ENCODE results near the gene IGLON5.
A peak's percentile ranks its signal among the peaks of the same experiment; 100 is the strongest.

Gene IGLON5

DNA sequence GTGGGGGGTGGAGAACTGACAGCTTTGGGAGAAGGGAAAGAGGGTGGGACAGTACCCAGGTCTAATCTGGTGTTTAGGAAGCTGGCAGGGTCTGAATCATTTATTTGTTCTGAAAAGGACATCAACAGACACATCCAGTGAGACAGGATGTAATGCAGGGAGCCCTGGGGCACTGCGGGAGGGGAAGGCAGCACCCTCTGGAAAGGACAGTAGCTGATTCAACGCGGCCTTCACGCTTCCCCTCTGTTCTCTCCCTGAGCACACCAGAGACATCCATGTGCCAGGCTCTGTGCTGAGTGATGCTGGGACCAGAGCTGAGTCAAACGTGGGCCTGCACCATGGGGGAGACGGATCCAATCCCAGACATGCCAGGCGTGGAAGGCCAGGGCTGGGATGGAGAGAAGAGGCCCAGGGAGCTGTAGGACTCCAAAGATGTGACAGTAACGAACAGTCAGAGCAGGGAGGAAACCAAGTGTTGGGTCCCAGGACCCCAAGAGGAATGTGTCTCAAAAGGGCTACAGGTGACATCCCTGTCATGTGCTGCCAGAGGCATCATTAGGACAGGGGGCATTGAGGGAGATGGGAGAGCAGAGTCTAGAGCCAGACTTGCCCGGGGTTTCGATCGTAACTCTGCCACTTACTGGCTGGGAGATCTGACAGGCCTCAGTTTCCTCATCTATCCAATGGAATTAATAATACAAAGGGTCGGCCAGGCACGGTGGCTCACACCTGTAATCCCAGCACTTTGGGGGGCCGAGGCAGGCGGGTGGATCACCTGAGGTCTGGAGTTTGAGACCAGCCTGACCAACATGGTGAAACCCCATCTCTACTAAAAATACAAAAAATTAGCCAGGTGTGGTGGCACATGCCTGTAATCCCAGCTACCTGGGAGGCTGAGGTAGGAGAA lies 53.0 kb downstream of the IGLON5 start:
- peak in 19 of 56 donors; percentile 3 to 59 (median 16) for DNase-seq

DNA sequence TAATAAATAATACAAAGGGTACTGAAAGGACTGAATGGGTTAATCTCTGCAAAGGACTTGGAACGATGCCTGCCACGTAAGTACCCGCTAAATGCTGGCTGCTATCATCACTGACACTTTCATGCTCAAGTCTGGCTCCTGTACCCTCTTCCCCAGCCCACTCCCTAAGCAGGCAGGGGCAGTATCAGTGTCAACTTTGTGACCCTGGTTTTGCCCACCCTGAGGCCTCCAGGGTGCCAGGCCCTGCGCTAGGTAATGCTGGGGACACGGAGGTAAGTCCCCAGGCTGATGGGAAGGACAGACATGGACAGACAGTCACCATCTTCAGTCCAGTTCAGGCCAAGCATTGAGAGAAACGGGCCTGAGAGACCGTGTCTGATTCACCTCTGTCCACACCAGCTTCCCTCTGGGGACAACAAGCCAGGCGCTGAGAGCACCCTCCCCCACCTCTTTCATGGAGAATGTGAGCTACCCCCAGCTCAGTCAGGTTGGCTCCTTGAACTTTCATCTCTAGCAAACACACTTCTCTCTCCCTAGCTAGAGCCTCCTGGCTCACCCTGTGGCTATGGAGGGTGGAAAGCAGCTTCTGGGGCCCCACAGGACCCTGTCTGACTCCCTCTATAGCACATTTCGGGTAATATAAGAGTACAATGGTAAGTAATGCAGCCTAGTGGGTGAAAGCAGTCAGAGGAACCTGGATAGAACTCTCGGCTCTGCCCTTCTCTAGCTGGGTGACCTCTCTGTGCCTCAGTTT lies 53.9 kb downstream of the IGLON5 start:
- peak in 27 of 56 donors; percentile 6 to 55 (median 28) for DNase-seq

DNA sequence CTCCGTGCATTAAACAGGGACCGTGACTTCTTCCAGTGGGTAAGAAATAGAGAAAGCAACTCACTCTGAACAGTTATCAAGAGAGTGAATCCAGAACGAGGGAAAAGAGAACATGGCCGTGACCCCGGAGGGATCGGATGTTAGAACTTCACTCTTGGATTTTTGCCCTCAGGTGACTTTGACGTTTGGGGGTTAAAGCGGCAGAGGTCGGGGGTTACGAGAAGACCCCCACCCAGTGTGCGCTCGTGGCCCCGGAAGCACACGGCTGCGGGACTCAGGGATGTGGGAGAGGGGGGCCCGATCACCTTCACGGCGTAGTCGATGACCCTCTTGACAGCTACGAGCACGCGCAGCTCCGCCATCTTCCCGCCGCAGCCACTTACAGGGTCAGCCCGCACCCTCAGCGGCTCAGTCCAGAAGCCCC lies 54.5 kb downstream of the IGLON5 start, which contains the start of gene ETFB:
ETFB (minus strand) TSS at position 424 of the 424 bp plus-strand sequence; CDS start at position 362, 62 bp downstream.
- peak in 1 of 56 donors; percentile 55 for DNase-seq

DNA sequence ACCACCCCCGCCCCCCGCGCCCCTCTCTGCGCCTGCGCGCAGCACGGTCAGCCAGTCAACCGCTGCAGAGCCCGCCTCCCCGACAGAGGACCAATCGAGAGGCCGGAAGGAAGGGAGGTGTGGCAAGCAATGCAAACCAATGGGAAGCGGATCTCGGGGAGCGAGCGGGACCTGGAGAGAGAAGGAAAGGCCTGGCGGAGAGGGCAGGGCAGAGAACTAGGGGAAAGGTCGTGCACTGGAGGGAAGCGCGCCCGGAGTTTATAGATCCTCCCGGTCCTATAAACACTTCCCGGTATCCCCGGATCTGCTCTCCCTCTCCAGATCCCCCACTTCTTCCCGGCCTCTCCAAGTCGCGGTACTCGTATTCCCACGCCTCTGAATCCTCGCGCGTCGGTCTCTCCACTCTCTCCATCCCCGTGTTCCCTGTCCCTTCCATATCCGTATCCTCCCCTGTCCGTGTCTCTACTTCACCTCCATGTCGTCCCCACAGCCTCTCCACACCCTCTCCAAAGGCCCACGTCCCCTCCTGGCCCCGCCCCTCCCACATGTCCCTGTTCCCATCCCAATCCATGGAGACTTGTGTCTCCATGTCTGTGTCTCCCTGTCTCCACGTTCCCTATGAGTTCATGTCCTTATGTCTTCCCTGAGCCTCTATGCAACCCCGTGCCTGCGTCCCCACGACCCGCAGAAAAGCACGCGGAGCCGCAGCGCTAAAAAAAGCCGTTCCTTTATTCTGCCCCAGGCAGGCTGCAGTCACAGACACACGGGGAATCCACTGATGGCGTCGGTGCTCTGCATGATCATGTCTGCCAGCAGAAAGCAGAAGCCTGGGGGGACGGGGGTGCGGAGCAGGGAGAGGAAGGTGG lies 55.2 kb downstream of the IGLON5 start:
- DNase-seq: peak; percentile 74 to 98 (median 96)

DNA sequence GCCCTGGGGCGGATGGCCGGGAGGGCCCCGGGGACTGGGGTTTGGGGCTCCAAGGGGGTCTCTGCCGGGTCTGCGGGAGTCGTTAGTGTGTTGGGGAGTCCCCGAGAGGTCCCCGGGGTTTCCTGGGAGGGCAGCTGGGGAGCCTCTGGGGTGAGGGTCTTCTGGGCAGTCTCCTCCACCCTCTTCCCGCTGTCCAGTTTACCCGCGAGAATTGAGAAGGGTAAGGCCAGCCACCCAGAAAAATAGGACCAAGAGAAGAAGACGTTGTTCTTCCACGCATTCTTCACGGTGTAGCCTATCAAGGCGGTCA lies 55.8 kb downstream of the IGLON5 start:
- peak in 7 of 56 donors; percentile 50 to 66 (median 60) for DNase-seq

DNA sequence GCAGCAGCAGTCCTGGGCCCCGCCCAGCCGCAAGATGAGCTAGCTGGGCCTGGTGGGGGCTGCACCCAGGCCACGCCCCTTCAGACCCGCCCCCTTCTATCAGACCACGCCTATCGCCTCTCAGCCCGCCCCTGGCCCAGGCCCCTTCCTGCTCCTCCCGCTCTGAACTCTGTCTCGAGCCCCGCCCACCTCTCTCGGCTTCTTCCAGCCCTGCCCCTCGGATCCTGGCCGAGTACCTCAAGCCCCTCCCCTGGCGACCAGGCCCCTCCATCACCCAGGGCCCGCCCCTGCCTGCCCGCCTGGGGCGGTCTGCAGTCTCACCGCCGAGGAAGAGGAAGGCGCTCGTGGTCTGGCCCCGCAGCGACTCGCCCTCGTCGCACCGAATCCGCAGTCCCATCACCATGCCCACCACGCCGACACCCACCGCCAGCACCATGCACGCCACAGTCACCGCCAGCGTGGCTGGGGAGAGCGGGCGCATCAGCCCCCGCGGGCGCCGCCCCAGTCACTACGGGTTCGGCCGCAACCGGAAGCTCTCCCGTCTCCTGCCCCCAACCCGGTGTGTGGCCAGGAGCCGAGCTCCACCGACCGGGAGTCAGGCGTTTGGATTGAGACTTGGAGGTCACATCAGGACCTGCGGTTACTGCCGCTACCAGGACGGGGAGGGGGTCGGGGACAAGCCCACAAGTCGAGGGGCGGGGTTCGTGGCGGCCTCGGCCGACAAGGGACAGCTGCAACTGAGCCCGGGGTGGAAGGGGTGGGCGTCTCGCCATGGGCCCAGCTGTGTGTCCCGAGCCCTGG lies 56.3 kb downstream of the IGLON5 start:
- DNase-seq: peak; percentile 73 to 100 (median 97)

DNA sequence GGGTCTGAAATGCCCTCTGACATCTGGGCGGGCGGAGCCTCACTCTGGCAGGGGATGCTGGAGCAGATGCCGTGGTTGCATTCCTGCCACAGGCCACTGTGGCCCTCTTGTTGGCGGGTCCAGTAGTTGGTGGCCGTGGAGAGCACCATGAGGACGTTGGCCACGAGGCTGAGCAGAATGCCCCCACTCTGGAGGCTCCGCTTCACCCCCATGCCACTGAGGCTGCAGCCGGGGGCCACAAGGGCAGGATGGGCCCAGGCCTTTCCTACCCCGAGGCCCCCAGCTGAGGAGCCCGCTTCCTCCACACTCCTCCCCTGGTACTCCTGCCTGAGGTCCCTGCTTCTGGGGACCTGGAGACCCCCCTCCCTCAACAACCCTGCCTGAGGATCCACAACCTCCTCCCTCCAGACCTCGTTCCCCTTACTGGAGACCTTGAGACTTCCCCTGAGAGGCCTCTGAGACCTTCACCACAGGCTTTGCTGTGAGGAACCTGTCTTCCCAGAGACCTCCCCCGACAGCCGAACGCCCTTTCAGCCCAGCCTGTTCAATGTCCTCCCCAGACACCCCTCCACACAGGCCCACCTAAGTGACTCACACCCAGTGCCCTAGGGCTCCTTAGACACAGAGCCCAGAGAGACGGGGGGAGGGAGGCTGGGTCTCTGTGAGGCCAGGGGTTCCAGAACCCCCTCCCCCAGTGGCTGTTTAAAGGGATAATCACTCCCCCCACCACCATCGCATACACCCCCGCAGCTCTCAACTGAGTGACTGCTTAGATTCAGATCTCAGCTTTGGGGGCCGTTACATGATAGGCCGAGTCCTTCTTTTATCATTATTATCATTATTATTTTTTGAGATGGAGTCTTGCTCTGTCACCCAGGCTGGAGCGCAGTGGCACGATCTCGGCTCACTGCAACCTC lies 57.2 kb downstream of the IGLON5 start, which contains the start of gene CLDND2:
CLDND2 (minus strand) TSS at position 638 of the 917 bp plus-strand sequence; CDS start at position 212, 426 bp downstream.
- peak in 2 of 56 donors; percentile 34 to 53 for DNase-seq

DNA sequence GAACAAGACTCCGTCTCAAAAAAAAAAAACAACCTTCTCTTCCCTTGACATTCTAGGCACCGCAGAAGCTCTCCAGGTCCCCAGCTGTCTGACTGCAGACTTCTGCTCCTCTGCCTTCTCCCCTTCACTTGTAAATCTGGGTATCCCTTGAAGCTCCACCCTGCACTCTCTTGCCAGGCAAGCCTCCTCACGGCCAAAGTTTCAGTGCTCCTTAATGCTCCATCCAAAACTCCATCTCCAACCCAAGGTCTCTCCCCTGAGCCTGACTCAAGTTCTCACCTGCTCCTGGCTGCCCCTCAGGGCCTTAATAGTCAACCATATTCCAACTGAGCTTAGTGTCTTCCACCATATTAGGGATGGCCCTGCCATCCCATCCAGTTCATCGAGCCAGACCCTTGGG lies 58.8 kb downstream of the IGLON5 start:
- DNase-seq: no peak

DNA sequence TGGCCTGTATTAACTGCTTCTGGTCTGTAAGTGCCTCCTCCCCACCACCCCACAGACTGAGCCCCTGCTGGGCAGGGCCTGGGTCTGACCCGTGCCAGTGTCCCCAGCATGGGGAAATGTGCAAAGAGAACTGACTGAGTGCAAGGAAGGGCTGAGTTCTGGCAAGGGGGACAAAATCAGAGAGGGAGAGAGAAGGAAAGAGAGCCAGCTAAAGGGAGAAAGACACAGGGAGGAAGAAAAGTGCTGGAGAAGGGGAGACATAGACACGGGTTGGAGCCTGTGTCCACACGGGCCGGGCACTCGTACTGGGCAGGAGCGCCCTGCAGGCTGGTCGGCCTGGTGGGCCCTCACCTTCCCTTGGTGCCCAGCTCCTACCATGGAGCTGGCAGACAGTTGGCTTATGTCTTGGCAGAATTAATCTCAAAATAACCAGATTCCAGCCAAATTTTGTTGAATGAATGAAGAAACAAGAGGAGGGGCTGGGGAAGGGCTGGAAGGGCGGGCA lies 59.8 kb downstream of the IGLON5 start:
- DNase-seq: no peak

DNA sequence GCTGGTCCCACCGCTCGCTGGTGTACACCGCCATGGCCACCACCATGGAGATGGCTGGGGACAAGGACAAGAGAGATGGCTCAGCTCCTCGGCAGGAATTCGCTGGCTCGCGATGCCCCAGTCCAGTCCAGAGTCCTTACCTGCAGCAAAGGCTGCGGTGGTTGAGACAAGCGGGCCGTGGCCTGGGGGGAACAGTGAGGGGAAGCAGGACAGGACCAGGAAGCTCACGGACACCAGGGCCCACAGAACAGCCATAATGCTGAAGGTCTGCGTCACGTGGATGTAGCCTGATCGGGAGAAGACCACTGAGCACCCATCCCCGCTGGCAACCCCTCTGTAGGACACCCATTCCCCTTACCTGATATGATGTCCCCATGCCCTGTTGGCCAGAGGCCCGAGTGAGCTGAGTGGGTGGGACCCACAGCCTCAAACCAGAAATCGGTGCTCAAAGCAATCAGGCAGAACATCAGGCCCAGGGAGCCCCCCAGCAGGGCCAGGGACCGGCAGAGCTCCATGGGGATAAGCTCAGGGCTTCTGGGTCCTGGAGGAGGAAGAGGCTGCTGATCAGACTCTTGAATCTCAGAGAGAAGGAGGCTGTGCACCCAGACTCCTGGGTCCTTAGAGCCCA lies 60.7 kb downstream of the IGLON5 start:
- DNase-seq: no peak

DNA sequence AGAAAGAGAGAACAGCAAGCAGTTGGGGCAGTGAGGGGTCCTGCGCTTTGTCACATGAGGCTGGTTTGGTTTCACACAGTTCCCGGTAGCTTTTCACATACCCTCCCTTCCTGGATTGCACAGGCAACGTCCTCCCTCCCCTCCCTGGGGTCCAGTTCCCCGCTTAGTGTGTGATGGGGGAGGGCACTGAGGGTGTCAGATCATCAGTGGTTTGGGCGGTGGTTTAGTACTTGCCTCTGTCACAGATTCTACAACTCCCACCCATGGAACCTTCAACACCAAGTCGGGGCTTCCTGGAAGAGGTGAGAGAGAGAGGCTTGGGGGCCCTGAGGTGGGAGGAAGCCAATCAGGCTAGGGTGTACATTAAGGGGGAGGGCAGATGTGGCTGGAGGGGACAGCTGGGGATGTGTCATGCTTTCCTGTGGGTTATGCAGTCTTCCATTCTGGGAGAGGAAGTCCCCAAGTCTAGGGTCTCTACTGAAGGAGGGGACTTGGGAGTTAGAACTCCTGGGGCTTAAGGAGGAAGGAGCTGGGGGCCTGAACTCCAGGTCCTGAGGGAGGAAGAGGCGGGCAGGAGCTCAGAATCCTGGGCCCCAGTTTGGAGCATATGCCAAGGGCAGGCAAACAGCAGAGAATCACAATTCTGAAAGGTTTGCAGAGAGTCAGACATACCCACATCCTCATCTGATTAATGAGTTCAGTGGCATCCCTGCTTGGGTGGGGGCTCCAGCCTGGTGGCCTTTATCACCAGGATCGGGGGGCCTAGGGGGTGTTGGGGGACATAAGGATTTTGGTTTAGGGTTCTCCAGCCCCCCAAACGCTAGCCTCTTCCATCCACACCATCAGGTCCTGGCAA lies 61.4 kb downstream of the IGLON5 start, which contains the start of gene NKG7:
NKG7 (minus strand) TSS at position 6 of the 856 bp plus-strand sequence. CDS start 119 bp downstream, outside the sequence.
- no peak for DNase-seq

DNA sequence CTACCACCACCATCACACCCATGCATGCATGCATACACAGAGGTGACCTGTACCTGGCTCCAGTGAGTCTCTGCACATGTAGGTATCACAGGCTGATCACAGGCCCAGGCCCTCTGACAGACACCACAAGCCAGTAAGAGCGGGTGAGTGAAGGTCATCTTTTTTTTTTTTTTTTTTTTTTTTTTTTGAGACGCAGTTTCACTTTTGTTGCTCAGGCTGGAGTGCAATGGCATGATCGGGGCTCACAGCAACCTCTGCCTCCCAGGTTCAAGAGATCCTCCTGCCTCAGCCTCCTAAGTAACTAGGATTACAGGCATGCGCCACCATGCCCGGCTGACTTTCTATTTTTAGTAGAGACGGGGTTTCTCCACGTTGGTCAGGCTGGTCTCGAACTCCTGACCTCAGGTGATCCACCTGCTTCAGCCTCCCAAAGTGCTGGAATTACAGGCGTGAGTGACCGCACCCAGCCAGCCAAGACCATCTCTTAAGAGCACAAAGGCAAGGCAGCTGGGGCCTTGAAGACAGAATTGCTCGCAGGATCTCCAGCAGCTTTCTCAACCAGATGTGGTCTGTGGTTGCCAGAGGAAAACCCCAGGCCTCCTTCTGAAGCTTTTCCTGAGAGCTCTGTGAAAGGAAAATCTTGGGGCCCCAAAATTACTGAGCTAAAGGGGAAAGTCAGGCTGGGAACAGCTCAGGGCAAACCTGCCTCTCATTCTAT lies 64.2 kb downstream of the IGLON5 start:
- DNase-seq: no peak

DNA sequence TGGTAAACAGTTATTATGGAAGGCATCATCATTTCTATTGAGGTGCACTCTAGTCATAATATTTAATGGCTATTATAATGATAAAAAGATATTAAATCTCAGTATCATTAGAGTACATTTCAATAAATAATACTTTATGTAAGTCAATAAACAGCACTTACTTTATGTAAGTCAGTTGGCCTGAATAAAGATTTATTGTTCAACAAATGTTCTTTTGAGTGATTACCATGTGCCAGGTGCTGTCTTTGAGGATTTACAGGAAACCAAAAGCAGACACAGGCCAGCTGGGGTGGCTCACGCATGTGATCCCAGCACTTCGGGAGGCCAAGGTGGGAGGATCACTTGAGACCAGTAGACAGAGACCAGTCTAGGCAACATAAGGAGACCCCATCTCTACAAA lies 66.0 kb downstream of the IGLON5 start:
- DNase-seq: no peak

DNA sequence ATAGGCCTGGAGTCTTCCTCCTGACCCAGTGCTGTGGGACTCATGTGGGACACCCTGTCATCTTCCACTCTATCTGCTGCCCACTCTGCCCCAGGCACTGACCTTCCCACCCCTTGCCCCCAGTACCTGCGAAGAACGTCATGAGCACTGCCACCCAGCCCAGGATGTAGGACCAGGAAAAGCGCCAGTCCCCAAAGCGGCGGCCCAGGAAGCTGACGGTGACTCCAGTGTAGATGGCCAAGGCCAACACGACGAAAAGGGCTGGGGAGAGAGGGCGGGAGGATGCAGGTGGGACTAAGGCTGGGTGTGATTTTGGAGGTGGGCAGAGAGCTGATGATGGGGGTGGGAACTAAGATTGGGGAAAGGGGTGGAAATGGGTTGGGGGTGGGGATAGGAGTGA lies 68.9 kb downstream of the IGLON5 start:
- DNase-seq: no peak

Data from nucleus accumbens (tissue), 56 donors.